NCI-H510A treated with DMSO at 0.1 percent for 48 hours (cell line): ENCODE results near the gene COQ2.
A peak's percentile ranks its signal among the peaks of the same experiment; 100 is the strongest.
"Not testable (repeated sequence)": the region's sequence is repeated elsewhere in the genome, so short reads cannot be mapped to it uniquely, and the experiment has no call there.

Experiments
- DNase-seq: peaks from one replicate; lab custom pipeline; 2025; lab: John Stamatoyannopoulos, UW

The COQ2 gene

GRCh38 chr4:83283181-83283580 is 1.4 kb downstream of the COQ2 start:
- DNase-seq: no peak

GRCh38 chr4:83282049-83282535 is 2.5 kb downstream of the COQ2 start:
- DNase-seq: peak; percentile 63

- DNase-seq: peak; percentile 12
These were observed 3.3 kb downstream of the COQ2 start for GRCh38 chr4:83281307-83281706.

- DNase-seq: no peak
These were observed 8.1 kb downstream of the COQ2 start for GRCh38 chr4:83276299-83277040.

GRCh38 chr4:83273926-83274325 is 10.7 kb downstream of the COQ2 start:
- not testable (repeated sequence) for DNase-seq

GRCh38 chr4:83272900-83273299 is 11.7 kb downstream of the COQ2 start:
- DNase-seq: no peak

GRCh38 chr4:83269256-83269655 is 15.3 kb downstream of the COQ2 start:
- DNase-seq: no peak

GRCh38 chr4:83268491-83268890 is 16.1 kb downstream of the COQ2 start:
- no peak for DNase-seq

- DNase-seq: no peak
These were observed 16.6 kb downstream of the COQ2 start for GRCh38 chr4:83267830-83268475.

GRCh38 chr4:83267121-83267829 is 17.3 kb downstream of the COQ2 start:
- DNase-seq: no peak

GRCh38 chr4:83266689-83267088 is 17.9 kb downstream of the COQ2 start:
- no peak for DNase-seq

GRCh38 chr4:83263106-83263505 is 21.5 kb downstream of the COQ2 start:
- DNase-seq: no peak

GRCh38 chr4:83262682-83263081 is 21.9 kb downstream of the COQ2 start:
- DNase-seq: no peak

GRCh38 chr4:83261307-83261706 is 23.3 kb downstream of the COQ2 start:
- DNase-seq: no peak

- DNase-seq: no peak
These were observed 25.0 kb downstream of the COQ2 start for GRCh38 chr4:83259586-83259985.

GRCh38 chr4:83258461-83258860 is 26.1 kb downstream of the COQ2 start:
- DNase-seq: no peak

GRCh38 chr4:83257811-83258210 is 26.8 kb downstream of the COQ2 start:
- DNase-seq: no peak

GRCh38 chr4:83255584-83255983 is 29.0 kb downstream of the COQ2 start:
- DNase-seq: no peak

- peak; percentile 78 for DNase-seq
These were observed 31.7 kb downstream of the COQ2 start for GRCh38 chr4:83252782-83253405.

GRCh38 chr4:83251447-83251830 is 33.2 kb downstream of the COQ2 start:
- no peak for DNase-seq

GRCh38 chr4:83250687-83251446 is 33.7 kb downstream of the COQ2 start:
- no peak for DNase-seq

- DNase-seq: no peak
These were observed 36.1 kb downstream of the COQ2 start for GRCh38 chr4:83248486-83248885.
